ENCODE results near the gene ALCAM. TPM values are rescaled to one million over a fixed set of nuclear protein-coding genes. Genes with fewer than 3 reads are reported as not detected.
"Not testable (repeated sequence)": the region's sequence is repeated elsewhere in the genome, so short reads cannot be mapped to it uniquely, and the experiment has no call there.

ALCAM gene
- total RNA-seq, 1 experiment from 2014 or later, result 72.7 TPM

DNA sequence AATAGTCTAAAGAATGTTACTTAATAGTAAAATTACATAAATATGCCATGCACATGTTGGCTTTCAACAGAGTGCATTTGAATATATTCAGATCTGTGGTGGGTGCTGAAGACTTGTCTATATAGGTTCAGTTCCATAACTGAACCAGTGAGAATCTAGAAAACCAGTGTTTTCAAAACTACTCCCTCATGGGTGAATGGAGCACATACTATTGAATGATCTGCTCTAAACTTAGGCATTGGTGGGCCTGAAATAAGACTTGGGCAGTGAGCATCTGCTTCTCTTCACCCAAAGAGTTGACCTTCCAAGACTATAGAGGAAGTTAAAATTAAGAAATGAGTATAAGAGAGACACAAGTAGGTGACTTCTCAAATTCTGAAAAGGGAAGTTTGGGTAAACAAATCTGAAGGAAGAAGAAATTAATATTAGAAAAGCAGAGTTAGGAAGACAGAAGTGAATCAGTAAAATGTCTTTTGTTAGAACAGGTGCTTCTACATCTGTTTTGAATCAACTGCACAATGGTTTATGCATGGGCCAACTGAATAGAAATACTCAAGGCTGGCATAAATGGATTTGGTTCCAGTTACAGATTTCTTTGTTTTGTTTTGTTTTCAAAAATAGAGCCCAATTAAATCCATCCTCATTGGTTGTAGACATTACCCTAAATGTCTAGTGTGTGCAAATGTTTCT, 19.3 kb downstream of the ALCAM start:
- DNase-seq (ENCODE audit: extremely low read depth, low read depth), result no peak

GRCh38 chr3:105387122-105387751, 20.5 kb downstream of the ALCAM start:
- DNase-seq (ENCODE audit: extremely low read depth, low read depth), result no peak

DNA sequence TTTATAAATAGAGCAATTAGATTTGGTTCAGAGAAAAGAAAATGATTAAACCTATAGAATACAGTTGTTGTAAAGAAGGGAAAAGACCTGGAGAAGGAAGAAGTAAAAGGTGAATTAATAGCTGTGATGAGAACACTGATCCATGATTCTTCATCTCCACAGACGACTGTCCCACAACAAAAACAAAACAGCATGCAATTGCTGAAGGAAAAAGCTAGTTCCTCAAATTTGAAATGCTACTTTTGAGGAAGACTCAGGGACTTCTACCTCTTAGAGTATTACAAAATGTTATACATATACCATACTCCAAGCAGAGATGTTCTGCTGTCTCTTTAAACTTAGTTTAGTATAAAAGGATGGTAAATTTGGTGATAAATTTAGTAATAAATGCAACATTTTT, 21.5 kb downstream of the ALCAM start:
- no peak for DNase-seq (ENCODE audit: extremely low read depth, low read depth)

DNA sequence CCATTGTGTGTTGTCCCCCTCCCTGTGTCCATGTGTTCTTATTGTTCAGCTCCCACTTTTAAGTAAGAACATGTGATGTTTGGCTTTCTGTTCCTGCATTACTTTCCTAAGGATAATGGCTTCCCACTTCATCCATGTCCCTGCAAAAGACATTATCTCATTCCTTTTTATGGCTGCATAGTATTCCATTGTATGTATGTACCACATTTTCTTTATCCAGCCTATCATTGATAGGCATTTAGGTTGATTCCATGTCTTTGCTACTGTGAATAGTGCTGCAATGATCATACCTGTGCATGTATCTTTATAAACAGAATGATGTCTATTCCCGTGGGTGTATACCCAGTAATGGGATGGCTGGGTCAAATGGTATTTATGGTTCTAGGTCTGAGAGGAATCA, 23.1 kb downstream of the ALCAM start:
- not testable (repeated sequence) for DNase-seq (ENCODE audit: extremely low read depth, low read depth)

DNA sequence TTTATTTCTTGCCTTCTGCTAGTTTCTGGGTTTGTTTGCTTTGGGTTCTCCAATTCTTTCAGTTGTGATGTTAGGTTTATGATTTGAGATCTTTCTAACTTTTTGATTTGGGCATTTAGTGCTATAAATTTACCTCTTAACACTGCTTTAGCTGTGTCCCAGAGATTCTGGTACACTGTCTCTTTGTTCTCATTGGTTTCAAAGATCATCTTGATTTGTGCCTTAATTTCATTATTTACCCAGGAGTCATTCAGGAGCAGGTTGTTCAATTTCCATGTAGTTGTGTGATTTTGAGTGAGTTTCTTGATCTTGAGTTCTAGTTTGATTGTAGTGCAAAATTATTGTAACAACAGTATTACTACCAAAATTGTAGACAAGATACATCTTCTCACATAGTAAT, 25.9 kb downstream of the ALCAM start:
- DNase-seq (ENCODE audit: extremely low read depth, low read depth), result not testable (repeated sequence)

DNA sequence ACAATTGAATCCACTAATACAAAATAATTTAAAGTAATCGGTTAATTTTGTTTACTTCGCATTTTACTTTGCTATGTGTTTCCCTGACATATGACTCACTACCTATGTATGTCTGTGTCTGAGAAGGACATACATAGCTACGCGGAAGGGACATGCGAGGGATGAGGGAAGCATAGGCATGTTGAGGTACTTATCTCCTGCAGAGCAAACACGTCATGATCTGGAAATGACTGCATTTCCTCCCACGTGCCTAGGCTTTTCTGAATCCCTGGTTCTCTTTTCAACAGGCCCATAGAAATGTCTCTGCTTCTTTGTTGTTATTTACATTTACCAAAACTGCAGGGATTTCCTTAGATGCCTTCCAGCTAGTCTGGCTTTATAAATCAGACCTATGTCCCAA, 27.5 kb downstream of the ALCAM start:
- no peak for DNase-seq (ENCODE audit: extremely low read depth, low read depth)

- no peak for DNase-seq (ENCODE audit: extremely low read depth, low read depth)
Observed at GRCh38 chr3:105397974-105398373, 31.3 kb downstream of the ALCAM start.

- no peak for DNase-seq (ENCODE audit: extremely low read depth, low read depth)
Observed at GRCh38 chr3:105398437-105398836, 31.7 kb downstream of the ALCAM start.

DNA sequence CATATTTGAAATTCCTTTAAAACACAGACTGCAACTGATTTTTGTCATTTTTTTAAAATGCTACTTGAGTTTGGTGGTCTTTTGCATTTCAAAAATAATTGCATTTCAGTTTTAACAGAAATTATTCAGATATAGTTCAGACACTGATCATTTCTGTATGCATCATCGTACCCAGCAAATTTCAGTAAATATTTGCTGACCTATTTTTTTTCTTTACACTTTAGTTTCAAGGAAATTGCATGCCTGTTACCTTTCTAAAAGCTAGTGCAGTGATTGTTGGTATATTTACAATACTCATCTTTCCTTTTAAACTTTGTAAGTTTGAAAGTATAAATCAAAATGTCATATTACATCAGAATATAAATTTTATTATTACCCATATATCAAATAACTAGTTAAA, 32.4 kb downstream of the ALCAM start:
- DNase-seq (ENCODE audit: extremely low read depth, low read depth), result no peak

GRCh38 chr3:105399611-105400010, 32.9 kb downstream of the ALCAM start:
- DNase-seq (ENCODE audit: extremely low read depth, low read depth), result no peak

GRCh38 chr3:105401254-105401653, 34.5 kb downstream of the ALCAM start:
- DNase-seq (ENCODE audit: extremely low read depth, low read depth), result no peak

DNA sequence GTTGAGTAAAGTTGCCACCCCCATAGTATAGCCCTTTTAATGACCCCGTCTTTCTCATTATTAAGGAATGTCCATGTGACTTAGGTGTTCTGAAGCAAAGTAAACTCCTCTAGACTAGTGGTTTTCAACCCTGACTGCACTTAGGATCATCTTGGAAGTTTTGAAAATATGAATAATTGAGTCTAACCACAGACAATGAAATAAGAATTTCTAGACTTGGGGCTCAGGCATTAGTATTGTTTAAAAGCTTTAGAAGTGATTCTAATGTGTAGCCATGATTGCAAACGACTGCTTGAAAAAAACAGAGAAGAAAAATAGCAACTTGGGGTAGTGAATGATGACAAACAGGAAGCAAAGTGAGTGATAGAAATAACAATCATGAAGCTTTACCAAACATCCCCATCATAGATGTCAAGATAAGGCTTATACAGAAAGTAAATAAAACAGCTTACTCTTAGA, 35.0 kb downstream of the ALCAM start:
- no peak for DNase-seq (ENCODE audit: extremely low read depth, low read depth)

- no peak for DNase-seq (ENCODE audit: extremely low read depth, low read depth)
Observed at GRCh38 chr3:105402287-105402801, 35.6 kb downstream of the ALCAM start.

- not testable (repeated sequence) for DNase-seq (ENCODE audit: extremely low read depth, low read depth)
Observed at GRCh38 chr3:105403034-105403433, 36.3 kb downstream of the ALCAM start.

DNA sequence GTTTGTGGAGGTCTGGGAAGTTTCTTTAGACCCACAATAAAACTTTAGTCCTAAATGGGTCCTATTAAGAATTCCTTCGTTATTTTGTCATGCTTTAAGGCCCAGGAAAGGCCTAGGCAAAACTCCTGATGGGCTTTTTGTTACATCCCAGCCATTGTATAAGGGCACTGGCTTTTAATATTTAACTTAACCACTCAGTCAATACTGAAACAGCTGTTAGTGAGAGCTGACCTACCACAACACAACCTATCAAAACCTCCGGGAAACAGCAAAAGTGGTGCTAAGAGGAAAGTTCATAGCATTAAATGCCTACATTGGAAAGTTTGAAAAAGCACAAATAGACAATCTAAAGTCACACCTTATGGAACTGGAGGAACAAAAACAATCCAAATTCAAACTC, 39.6 kb downstream of the ALCAM start:
- DNase-seq (ENCODE audit: extremely low read depth, low read depth), result no peak

GRCh38 chr3:105409364-105409763, 42.7 kb downstream of the ALCAM start:
- no peak for DNase-seq (ENCODE audit: extremely low read depth, low read depth)

GRCh38 chr3:105413343-105413887, 46.7 kb downstream of the ALCAM start:
- DNase-seq (ENCODE audit: extremely low read depth, low read depth), result no peak

GRCh38 chr3:105414841-105415240, 48.1 kb downstream of the ALCAM start:
- no peak for DNase-seq (ENCODE audit: extremely low read depth, low read depth)

DNA sequence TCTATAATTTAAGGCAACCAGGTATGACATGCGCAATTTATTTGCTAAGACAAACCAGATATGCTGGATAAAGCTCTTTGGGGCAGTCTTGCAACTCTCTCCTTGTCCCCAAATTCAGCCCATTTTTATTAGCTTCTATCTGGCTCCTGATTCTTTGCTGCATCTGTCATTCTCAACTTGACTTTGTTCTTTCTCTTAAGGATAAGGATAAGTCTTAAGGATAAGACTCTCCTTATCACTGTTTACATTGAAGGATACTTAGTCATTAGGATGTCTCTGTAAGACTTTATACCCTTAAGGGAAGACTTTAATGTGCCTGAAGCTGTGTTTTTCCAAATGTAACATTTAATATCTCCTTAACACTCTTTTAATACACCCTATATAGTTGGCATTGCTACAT, 49.2 kb downstream of the ALCAM start:
- DNase-seq (ENCODE audit: extremely low read depth, low read depth), result no peak

DNA sequence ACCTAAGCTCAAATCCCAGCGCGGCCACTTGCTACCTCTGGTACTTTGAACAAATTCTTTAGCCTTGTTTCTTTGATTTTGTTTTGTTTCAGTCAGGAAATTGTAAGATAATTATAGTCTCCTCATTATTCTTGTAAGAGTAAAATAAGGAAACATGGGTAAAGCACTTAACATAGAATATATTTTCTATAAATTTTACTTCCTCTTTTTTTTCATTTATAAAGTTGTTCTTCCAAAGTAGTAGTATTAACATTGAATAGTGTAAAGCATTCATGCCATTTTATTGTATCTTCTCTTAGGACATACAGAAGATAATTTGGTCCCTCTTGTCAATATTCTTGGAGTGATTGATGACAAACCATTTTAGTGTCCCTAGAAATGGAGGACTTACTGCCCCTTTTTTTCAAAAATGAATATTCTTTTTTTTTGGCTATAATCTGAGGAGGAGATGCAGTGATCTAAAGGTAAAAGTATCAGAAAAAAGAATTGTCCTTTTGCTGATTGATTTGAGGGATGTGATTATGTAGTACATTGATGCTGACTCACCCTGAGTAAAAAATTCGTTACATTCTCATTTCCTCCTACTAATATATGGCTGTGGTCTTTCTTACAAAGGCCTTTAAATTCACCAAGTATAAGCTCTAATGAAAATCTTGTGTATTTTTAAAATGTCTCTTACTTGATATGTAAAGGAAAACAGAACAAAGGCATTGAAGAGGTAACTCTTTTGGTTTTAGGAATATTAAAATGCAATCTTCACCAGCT, 51.0 kb downstream of the ALCAM start:
- DNase-seq (ENCODE audit: extremely low read depth, low read depth), result no peak

DNA sequence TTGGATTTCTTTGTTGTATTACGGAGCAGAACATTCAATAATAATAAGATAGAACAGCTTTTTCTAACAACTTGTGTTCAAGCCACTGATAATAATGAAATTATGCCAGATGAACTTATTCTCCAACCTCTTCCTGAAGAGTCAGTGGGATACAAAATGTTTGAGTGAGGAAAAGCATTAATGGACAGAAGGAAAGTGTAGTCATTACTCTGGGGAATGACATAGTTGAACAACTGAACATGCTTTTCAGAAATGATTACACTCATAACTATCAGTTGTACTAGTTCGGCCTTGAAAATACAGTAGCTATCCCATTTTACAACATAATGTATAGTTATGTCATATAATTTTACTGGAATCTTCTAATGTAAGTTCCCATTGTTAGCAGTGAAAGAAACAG, 55.9 kb downstream of the ALCAM start:
- no peak for DNase-seq (ENCODE audit: extremely low read depth, low read depth)
